Metanephros (tissue), 1 donor: ENCODE data around the gene MIP. TPM values are rescaled to one million over a fixed set of nuclear protein-coding genes. Genes with fewer than 3 reads are reported as not detected.

Source experiments
- total RNA-seq: library from RNA; depleted of rRNA; stranded (reverse); fragments of >200 nt; gene quantifications from one replicate; pipeline ENCODE4 v1.2.3, GENCODE V29; 2014

Gene MIP
- total RNA-seq, result not detected

GRCh38 chr12:56454557-56454956 is at the start of gene MIP:
Gene MIP (minus strand): TSS chr12:56454657. CDS start chr12:56454613, 44 bp downstream.

DNA sequence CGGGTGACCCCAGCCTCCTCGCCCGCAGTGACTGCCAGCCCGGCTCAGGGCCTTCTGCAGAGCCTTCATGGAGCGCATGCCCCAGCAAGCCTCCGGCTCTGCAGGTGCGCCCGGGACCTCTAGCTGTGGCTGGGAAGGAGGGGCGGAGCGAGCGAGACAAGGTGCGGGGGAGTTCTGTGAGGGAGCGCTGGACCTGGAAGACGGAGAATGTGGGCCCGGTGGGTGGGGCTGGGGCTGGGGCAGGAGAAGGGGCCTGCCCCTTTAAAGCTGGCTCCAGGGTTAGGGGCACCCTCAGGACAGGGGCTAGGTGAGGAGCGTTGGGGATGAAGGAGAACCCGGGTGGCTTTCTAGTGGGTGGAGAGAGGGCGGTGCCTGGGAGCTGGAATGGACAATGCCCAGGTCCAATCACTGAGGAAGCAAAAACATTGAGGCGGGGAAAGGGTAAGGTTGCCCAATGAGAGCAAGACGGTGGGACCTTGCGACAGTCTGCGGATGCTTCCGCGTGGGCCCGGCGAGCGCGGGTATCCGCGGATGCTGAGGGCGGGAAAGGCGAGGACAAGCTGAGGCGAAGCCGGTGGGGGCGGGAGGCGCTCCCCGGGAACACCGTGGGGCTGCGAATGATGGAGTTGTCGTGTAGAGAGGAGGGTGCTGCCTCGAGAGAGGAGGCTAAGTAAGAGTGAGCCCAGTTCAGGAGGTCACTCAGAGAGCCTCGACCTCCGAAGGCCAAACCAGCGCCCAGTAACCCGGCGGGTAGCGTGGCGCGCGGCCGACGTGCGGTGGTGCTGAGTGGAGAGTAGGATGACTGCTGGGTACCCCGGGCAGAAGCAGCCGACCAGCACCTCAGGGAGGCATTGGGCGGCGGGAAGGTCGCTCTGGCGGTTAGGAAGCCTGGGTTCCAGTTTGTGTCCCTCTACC is 33.8 kb upstream of the MIP start, which contains the start of gene GLS2:
GLS2 (minus strand) TSS at position 121 of the 915 bp plus-strand sequence; CDS start at position 78, 43 bp downstream.

GRCh38 chr12:56468216-56469006 is 14.0 kb upstream of the MIP start, which contains the start of gene SPRYD4:
Gene SPRYD4 (plus strand): TSS chr12:56468578. CDS start chr12:56468592, 14 bp downstream.

DNA sequence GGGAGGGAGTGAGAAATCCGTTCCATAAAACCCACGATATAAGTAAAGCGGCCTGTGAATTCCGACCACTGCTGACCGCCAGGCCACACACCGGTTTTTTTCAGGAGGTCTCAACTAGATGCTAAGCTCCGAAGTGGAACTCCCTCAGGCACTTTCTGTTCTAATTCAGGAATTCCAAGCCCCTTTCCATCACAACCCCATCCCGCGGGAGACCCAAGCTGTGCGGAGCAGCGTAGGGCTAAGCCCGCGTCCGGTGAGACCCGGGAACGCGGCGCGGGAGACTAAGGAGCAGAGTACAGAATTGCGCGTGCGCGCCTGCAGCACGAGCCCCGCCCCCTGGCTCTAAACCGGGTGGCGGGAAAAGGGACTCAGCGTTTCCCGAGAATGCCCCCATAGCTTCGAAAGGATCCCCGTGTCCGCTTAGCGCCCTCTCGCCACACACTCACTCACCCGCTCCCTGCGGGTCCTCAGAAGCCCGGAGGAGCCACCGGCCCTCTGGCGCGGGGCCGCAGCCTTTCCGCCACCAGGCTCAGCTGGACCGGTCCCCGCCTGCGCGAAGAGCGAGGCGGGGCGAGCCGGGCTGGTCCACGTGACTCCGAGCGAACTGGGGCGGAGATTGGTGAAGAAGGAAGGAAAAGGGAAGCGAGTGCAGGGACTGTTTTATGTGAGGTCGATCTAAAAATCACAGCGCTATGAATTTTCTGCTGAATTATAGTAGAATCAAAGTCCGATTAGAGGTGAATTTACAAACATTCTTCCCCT is 5.4 kb downstream of the MIP start, which contains the start of gene TIMELESS:
TIMELESS (minus strand) TSS at position 567 of the 762 bp plus-strand sequence. CDS start 15,256 bp downstream, outside the sequence.

Other genes starting within 250 kb of the MIP start
- 40.6 TPM for gene RNF41, start 232.7 kb downstream of the MIP start, total RNA-seq
- 22.0 TPM for gene NABP2, start 230.3 kb downstream of the MIP start, total RNA-seq
- gene SLC39A5, start 224.6 kb downstream of the MIP start, total RNA-seq, result 34.9 TPM
- 25.7 TPM for gene ANKRD52, start 196.3 kb downstream of the MIP start, total RNA-seq
- 15.4 TPM for gene COQ10A, start 187.7 kb downstream of the MIP start, total RNA-seq
- 150 TPM for gene CS, start 154.3 kb downstream of the MIP start, total RNA-seq
- 56.6 TPM for gene CNPY2, start 138.7 kb downstream of the MIP start, total RNA-seq
- gene PAN2, start 120.7 kb downstream of the MIP start, total RNA-seq, result 73.3 TPM
- gene IL23A, start 115.8 kb downstream of the MIP start, total RNA-seq, result not detected
- 133 TPM for gene STAT2, start 94.5 kb downstream of the MIP start, total RNA-seq
- gene APOF, start 91.8 kb downstream of the MIP start, total RNA-seq, result not detected
- gene TIMELESS, start 5.2 kb downstream of the MIP start, total RNA-seq, result 15.1 TPM
- 2.2 TPM for gene SPRYD4, start 13.9 kb upstream of the MIP start, total RNA-seq
- gene GLS2, start 33.5 kb upstream of the MIP start, total RNA-seq, result 2.2 TPM
- 29.1 TPM for gene RBMS2, start 67.2 kb upstream of the MIP start, total RNA-seq
- 64.5 TPM for gene BAZ2A, start 175.7 kb upstream of the MIP start, total RNA-seq
- gene ATP5F1B, start 191.3 kb upstream of the MIP start, total RNA-seq, result 545 TPM
- 129 TPM for gene PTGES3, start 233.6 kb upstream of the MIP start, total RNA-seq